Hepatic stellate cell (primary cell): ENCODE data around the gene NPAS3.

Experiments
- DNase-seq: peaks from one replicate; pipeline ENCODE4 v3.0.0; 2011; ENCODE audit warnings: low spot score

Gene NPAS3

DNA sequence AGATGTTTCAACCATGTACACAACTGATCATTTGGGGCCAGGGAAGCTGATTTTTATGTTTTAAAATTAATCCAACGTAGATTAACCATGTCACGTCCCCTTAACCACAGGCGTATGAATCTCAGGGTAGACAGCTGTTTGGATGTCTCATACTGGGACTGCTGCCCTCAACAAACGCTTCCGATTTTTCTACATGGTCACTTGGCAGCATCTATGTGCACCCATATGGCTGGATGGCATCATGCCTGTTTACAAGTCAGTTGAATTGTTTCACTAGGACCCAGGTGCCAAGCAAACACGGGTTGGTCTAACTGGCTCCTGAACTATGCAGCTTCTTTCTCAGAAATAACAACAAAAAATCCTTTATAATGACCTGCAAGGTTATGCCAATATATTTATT lies 393.8 kb downstream of the NPAS3 start:
- DNase-seq: no peak

- DNase-seq: no peak
Observed at GRCh38 chr14:33335366-33335765, 396.7 kb downstream of the NPAS3 start.

DNA sequence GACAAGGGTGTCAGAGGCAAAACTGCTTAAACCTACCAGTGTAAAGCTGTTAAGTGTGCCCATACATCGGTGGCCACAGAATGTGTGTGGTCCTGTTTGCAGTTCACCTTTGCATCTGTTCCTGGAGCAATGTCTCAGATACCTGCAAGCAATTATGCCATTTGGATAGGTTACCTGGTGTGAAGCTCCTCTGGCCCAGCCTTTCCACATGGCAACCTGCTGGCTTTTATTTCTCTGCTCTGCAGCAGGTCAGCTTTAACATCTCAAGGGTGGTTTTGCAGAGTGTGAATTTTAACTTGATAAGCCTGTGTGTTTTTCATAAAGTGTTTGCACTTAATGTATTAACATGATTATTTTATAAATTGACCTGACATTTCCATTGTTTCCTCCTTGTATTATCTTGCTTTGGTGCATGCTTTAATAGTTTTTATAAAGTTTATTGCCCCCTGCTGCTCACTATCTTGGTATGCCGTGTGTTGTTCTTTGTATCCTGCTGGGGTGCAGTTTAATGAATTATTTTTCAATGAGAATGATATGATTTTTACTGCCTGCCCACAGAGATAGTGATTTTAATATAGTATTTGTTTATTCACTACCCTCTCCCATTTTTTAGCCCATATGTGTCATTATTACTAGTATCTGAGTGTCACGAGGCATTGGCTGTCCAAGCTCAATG lies 403.8 kb downstream of the NPAS3 start:
- DNase-seq: no peak

GRCh38 chr14:33343016-33343415 lies 404.3 kb downstream of the NPAS3 start:
- no peak for DNase-seq

- no peak for DNase-seq
Observed at GRCh38 chr14:33347796-33348195, 409.1 kb downstream of the NPAS3 start.

GRCh38 chr14:33348510-33348909 lies 409.8 kb downstream of the NPAS3 start:
- no peak for DNase-seq

GRCh38 chr14:33349871-33350270 lies 411.2 kb downstream of the NPAS3 start:
- DNase-seq: no peak

GRCh38 chr14:33350366-33350990 lies 411.8 kb downstream of the NPAS3 start:
- no peak for DNase-seq

- no peak for DNase-seq
Observed at GRCh38 chr14:33352821-33353220, 414.1 kb downstream of the NPAS3 start.

DNA sequence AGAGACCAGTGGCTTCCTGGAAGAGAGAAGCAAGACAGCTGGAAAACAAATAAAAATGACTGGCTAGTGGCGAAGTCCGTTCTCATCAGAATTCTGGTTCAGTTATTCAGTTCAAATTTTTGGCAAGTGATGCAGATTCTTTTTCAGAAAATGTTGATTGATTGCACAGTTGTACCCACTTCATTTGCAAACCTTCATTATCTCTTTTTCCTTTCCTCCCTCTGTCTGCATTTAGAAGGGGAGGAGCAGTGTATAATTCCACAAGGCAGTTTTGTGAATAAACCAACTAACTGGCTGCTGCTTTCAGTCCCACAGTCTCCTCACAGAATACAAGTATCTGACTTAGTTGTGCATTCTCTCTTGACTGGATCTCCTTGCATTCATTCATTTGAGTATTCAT lies 417.5 kb downstream of the NPAS3 start:
- no peak for DNase-seq

GRCh38 chr14:33357225-33358010 lies 418.7 kb downstream of the NPAS3 start:
- no peak for DNase-seq

DNA sequence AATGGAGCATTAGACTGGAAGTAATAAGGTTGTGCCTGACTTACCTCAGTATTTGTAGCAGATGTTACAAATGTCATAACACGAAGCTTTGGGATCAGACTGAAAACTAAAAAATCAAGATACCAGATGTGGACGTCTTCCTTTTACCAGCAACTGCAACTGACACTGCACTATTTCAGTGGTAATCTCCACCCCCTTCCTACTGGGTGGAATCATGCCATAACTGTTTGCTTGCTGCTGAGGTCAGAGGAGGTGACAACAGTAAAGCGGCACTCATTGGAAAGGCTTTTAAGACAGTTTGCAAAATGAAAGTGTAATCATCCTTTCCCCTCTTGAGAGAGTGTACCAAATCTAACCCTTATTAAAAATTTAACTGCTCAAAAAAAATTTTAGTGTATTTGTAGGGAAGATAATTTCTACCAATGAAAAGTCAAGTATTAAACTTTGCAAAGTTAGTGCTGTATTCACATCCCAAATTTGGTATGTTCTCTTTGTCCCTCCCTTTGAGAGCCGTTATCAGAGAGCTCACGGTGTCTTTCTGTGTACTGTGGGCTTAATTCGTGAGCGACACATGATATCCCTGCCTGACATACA lies 420.7 kb downstream of the NPAS3 start:
- DNase-seq: no peak

- DNase-seq: no peak
Observed at GRCh38 chr14:33362934-33363333, 424.3 kb downstream of the NPAS3 start.

GRCh38 chr14:33363682-33364081 lies 425.0 kb downstream of the NPAS3 start:
- no peak for DNase-seq

GRCh38 chr14:33364466-33364865 lies 425.8 kb downstream of the NPAS3 start:
- no peak for DNase-seq

DNA sequence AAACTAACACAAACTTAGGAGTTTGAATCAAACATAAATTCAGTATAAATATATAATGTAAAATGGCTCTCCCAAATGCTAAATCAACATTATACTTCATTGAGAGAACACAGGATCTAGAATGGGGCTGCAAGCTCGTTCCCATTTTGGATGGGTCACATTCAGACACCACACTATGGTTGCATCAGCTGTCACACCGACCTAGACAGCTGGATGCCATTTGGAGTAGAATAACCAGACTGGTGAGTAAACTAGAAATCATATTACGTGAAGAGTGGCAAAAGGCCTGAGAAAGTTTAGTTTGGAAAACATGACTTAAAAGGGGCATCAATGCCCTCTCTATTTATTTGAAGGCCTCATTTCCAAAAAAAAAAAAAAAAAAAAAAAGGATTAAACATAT lies 430.4 kb downstream of the NPAS3 start:
- no peak for DNase-seq

- DNase-seq: no peak
Observed at GRCh38 chr14:33369972-33370371, 431.3 kb downstream of the NPAS3 start.

GRCh38 chr14:33370426-33370825 lies 431.7 kb downstream of the NPAS3 start:
- no peak for DNase-seq

- DNase-seq: no peak
Observed at GRCh38 chr14:33375196-33375595, 436.5 kb downstream of the NPAS3 start.

DNA sequence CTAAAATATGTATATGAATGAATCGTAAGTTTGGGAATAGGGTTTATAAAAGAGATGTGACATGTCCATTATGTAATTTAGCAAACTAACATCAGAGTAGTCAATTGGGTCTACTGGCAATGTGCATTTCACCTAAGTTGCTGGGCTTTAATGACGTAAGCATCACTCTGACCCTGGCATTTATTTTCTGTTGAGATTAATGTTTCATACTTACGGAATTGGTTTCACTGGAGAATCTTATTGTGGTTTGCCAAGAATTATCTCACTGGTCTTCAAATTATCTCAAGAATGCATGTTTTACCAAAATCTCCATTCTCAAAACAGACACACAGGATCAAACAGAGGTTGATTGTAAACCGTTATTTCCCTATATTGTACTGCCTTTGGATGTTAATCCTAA lies 437.1 kb downstream of the NPAS3 start:
- DNase-seq: no peak

DNA sequence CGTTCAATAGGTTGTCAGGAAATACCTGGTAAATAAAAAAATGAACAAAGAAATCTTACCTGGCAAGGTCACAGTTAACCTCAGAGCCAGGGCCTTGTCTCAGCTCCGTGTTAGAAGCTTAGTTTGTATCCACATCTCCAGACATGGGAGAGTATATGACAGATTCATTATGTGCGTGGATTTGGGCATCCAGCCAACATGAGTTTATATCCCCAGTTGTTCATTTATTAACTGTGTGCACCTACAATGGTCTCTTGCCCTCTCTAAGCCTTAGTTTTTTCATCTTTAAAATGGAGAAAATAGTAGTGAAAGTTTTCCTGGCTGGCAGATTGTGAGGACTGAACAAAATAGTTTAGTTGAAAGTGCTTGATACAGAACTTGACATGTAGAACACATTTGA lies 437.8 kb downstream of the NPAS3 start:
- no peak for DNase-seq

DNA sequence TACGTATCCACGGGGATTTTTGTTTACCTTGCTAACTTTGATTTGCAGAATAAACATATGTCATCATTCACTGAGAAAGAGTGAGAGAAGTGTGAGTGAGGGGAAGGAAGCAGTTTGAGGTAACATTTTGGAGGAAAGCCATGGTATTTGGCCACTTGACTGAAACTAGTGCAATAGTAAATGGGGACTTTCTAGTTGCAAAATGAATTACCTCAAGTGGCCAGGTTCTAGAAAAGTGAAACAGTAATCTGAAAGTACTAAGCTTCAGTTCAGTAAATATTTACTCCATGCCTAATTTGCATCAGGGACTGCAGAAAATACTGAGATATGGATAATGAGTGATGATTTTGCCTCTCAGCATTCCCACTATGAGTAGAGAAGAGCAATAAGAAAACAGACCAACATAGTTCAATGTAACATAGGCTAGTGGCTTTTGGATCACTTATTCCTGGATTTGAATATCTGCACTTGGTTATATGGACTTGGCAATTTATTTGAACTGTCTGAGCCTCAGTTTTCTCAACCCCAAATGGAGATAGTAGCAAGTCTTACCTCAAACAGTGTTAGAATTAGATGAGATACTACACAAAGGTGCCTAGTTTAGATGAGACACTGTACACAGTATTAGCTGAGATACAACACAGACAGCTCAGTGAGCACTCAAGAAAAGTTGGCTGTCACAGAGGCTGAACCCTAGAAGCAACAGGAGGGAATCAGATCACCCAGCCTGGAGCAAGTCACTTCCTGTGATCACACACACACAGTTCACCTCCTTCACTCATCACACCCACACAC lies 439.1 kb downstream of the NPAS3 start:
- DNase-seq: no peak
